WERI-Rb-1 (cell line): Measurements from ENCODE around the gene DNAJC24.

Source experiments
- DNase-seq: peaks from one replicate; pipeline ENCODE4 v3.0.0-alpha.2; 2020
- H3K27ac ChIP-seq: fragments of 250-450 bp; sonication (Bioruptor Pico); 2 replicates; pipeline ENCODE4 v1.5.1; 2020; ENCODE audit warnings: mild to moderate bottlenecking, moderate library complexity
- H3K27me3 ChIP-seq: fragments of 250-450 bp; sonication (Bioruptor Pico); 2 replicates; pipeline ENCODE4 v1.5.1; 2021; ENCODE audit warnings: mild to moderate bottlenecking, low read depth, moderate library complexity; ENCODE audit not compliant: insufficient read depth, severe bottlenecking
- H3K36me3 ChIP-seq: fragments of 250-450 bp; sonication (Bioruptor Pico); 2 replicates; pipeline ENCODE4 v1.5.1; 2020; ENCODE audit warnings: mild to moderate bottlenecking, moderate library complexity
- H3K4me3 ChIP-seq: 2 replicates; pipeline ENCODE4 v1.5.1; 2011; ENCODE audit warnings: low read depth, mild to moderate bottlenecking, control low read depth, low read length
- H3K9me3 ChIP-seq: fragments of 250-450 bp; sonication (Bioruptor Pico); 2 replicates; pipeline ENCODE4 v1.5.1; 2021; ENCODE audit warnings: mild to moderate bottlenecking, moderate library complexity; ENCODE audit not compliant: severe bottlenecking
- TF ChIP-seq, protein P1 (sequence below): IDR thresholded peaks from 2 replicates; pipeline ENCODE4 v1.5.1; 2011; ENCODE audit warnings: low read depth, mild to moderate bottlenecking, control low read depth, inconsistent platforms, low read length

DNAJC24 gene

DNA sequence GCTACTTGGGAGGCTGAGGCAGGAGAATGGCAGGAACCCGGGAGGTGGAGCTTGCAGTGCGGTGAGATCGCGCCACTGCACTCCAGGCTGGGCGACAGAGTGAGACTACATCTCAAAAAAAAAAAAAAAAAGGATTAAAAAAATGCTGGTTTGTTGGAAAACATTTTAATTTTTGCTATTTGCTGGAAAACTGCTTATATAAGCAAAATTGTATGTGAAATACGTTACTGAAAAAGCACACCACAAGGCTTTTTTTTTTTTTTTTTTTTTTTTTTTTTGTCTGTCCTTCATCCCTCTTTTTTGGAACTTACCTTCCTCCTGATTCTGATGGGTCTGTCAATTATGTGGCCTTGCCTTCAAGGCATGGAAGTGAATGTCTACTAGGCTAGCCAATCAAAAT, 41.0 kb upstream of the DNAJC24 start:
- Histone ChIP-seq H3K27ac (no peak overlapping the region), H3K36me3 (no peaks in the 10 kb centered on the region), H3K9me3 (peaks cover 2% of the 10 kb centered on the region), H3K27me3 (no peaks in the 10 kb centered on the region), H3K4me3 (no peak overlapping the region)
- TF ChIP-seq, protein P1, sequence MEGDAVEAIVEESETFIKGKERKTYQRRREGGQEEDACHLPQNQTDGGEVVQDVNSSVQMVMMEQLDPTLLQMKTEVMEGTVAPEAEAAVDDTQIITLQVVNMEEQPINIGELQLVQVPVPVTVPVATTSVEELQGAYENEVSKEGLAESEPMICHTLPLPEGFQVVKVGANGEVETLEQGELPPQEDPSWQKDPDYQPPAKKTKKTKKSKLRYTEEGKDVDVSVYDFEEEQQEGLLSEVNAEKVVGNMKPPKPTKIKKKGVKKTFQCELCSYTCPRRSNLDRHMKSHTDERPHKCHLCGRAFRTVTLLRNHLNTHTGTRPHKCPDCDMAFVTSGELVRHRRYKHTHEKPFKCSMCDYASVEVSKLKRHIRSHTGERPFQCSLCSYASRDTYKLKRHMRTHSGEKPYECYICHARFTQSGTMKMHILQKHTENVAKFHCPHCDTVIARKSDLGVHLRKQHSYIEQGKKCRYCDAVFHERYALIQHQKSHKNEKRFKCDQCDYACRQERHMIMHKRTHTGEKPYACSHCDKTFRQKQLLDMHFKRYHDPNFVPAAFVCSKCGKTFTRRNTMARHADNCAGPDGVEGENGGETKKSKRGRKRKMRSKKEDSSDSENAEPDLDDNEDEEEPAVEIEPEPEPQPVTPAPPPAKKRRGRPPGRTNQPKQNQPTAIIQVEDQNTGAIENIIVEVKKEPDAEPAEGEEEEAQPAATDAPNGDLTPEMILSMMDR = no peak
- no peak for DNase-seq

DNA sequence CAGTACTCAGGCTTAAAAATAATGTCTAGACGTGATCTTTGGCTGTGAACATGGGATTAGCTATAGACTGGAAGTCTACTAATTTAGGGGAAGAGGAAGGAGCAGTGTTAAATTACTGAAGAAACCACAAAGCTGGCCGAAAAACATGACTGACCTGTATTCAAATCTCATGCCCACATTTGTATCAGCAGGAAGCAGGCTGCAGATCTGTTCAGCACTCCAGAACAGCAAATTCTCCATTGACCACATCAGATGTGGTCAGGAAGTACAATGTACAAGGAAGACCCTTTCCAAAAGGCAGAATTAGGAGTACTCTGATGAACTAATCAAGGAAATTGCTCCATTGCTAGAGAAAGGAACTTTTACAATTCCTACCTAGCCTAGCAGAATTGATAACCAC, 31.9 kb upstream of the DNAJC24 start:
- DNase-seq = no peak
- TF ChIP-seq, protein P1 = no peak
- Histone ChIP-seq H3K27ac (no peak overlapping the region), H3K9me3 (peaks cover 10% of the 10 kb centered on the region), H3K36me3 (no peaks in the 10 kb centered on the region), H3K4me3 (no peak overlapping the region), H3K27me3 (no peaks in the 10 kb centered on the region)

DNA sequence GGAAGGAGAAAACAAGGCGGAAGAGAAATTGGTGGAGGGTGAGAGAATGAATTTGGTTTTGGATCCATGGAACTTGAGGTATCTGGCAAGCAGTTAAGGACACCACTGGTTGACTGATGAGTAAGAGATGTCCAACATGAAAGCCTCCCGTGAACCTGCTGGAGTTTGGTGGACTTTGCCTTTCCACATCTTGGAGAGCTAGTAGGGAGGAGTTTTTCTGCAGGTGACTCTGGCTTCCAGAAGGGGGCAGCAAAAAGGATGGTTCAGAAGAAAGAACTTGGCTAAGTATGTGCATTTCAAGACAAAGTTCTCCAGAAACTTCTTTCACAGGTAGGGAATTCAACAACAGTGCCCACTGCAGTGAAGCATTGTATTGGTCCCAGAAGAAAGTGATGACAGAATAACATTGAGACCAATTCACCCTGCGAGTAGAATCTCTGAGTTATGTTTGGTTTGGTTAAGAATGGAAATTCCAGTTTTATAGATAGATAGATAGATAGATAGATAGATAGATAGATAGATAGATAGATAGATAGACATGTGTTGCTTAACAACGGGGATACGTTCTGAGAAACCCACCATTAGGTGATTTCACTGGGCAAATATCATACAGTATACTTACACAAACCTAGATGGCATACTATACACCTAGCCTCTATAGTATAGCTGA, 28.6 kb upstream of the DNAJC24 start:
- H3K9me3 ChIP-seq = peaks cover 2% of the 10 kb centered on the region
- no peak overlapping the region for H3K4me3 ChIP-seq
- no peak overlapping the region for H3K27ac ChIP-seq
- no peaks in the 10 kb centered on the region for H3K27me3 ChIP-seq
- H3K36me3 ChIP-seq = no peaks in the 10 kb centered on the region
- TF ChIP-seq, protein P1 = peak; percentile 65
- DNase-seq = peak; percentile 22

DNA sequence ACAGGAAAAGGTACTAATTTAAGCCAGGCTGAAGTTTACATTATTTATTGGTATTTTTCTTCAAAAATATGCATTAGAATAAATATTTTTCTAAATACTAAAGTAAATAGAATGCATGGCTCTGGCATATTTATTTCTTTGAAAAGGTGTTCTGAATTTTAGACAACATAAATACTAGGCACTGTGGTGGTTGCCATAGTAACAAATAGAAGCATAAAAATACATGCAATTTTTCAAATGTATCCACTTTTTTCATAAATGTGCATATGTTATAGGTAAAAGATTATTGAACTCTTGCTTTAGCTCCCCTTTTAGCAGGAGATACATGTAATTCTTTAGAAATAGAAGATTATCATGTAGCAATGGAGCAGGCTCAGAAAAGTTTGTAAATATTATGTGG, 18.5 kb upstream of the DNAJC24 start:
- Histone ChIP-seq H3K4me3 (no peak overlapping the region), H3K9me3 (no peaks in the 10 kb centered on the region), H3K27me3 (no peaks in the 10 kb centered on the region), H3K27ac (no peak overlapping the region), H3K36me3 (no peaks in the 10 kb centered on the region)
- no peak for DNase-seq
- TF ChIP-seq, protein P1 = no peak

DNA sequence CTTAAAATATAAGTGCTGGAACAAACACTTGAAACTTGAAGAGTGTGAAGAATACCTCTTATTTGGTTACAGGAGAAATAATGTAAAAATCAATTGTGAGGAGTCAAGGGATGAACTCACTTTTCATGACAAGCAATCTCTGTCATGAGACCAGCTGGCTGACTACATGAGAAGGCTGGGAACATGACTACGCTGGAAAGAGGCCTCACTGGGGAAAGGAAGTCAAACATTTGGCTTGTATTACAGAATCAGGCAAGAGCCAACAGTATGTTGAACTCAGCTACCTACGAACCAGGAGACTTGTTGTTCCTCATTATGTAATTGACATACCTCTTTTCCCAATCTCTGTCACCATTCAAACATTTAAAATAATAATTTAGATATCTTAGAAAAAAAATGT, 14.5 kb upstream of the DNAJC24 start:
- H3K36me3 ChIP-seq = no peaks in the 10 kb centered on the region
- DNase-seq = no peak
- TF ChIP-seq, protein P1 = no peak
- no peaks in the 10 kb centered on the region for H3K27me3 ChIP-seq
- no peak overlapping the region for H3K4me3 ChIP-seq
- no peaks in the 10 kb centered on the region for H3K9me3 ChIP-seq
- no peak overlapping the region for H3K27ac ChIP-seq

DNA sequence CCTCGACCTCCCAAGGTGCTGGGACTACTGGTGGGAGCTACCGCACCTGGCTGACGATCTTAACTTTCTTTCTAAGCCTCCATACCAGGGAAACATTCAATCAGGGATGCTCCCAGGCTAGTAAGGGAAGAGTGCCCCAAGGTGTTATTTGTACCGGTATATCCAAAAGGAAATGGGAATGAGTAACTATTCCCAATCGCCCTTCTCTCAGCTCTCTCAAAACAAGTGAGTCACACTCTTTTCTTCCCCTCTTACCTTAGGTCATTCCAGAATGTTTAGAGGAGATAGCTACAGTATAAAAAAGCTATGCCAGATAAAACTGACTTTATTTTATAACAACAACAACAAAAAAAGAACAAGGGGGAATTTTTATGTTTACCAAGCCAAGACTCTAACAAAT, 13.8 kb upstream of the DNAJC24 start:
- TF ChIP-seq, protein P1 = no peak
- no peak for DNase-seq
- no peaks in the 10 kb centered on the region for H3K9me3 ChIP-seq

More for the DNA sequence above, 13.8 kb upstream of the DNAJC24 start:
- no peaks in the 10 kb centered on the region for H3K36me3 ChIP-seq
- no peak overlapping the region for H3K4me3 ChIP-seq
- H3K27me3 ChIP-seq = no peaks in the 10 kb centered on the region
- no peak overlapping the region for H3K27ac ChIP-seq
